ENCODE results near the gene HMG20B. TPM values are rescaled to one million over a fixed set of nuclear protein-coding genes. Genes with fewer than 3 reads are reported as not detected.

Gene HMG20B
- total RNA-seq, 1 experiment from 2014 or later, result 33.9 TPM

DNA sequence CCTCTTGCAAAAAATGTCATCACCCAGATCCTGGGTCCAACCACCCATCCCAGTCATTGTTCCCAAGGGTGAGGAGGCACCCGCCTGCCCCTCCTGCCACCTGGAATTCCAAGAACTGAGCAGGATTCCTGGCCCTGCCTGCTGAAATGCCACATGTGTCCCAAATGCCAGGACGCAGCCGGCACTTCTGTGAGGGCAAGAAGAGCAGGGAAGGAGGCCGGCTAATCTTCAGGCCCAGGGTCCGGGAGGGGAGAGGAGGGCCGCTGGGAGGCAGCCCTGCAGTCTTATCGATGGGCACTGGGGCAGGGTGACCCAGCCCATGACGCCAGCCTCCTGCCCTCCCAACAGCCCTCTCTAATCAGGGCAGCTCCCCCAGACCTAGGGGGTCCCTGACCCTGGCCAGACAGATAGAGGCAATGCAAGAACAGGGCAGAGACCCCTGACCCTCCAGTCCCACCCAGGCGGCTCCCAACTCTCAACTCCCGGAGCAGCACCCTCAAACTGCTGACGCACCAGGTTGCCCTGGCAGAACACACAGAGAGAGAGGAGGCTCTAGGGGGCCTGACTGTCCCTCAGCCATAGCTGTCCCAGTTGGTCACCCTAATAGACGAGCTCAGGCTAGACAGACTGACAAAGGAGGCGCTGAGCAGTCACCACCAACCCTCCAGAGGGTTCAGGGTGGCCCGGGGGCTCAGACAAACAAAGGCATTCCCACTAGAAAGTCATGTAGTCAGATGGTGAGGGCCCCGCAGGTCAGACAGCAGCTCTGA, 16.9 kb upstream of the HMG20B start:
- no peaks in the 10 kb centered on the region for H3K36me3 ChIP-seq (ENCODE audit: control insufficient read depth, insufficient read depth, low read length)
- H3K27me3 Mint-ChIP-seq (ENCODE audit: insufficient read depth, unreplicated experiment), result no peaks in the 10 kb centered on the region
- POLR2A ChIA-PET, result no interaction called here
- peaks cover 10% of the 10 kb centered on the region for H3K4me1 Mint-ChIP-seq (ENCODE audit: low read depth, unreplicated experiment)
- H3K4me3 ChIP-seq (ENCODE audit: low read depth, low read length), result no peak overlapping the region
- no peaks in the 10 kb centered on the region for H3K9me3 Mint-ChIP-seq (ENCODE audit: unreplicated experiment)
- intact Hi-C loops (cut with micrococcal nuclease; ENCODE audit: unreplicated experiment), result loop anchor here (10.0 kb wide), 1 partner anchor 69 kb away; the partner anchor contains the start of gene CACTIN
- H3K27me3 ChIP-seq (replicated peaks; ENCODE audit: control insufficient read depth, insufficient read depth, low read length), result no peaks in the 10 kb centered on the region
- no TSS peak for BruUV-seq (replicated peaks)
- TF ChIP-seq, protein P1, sequence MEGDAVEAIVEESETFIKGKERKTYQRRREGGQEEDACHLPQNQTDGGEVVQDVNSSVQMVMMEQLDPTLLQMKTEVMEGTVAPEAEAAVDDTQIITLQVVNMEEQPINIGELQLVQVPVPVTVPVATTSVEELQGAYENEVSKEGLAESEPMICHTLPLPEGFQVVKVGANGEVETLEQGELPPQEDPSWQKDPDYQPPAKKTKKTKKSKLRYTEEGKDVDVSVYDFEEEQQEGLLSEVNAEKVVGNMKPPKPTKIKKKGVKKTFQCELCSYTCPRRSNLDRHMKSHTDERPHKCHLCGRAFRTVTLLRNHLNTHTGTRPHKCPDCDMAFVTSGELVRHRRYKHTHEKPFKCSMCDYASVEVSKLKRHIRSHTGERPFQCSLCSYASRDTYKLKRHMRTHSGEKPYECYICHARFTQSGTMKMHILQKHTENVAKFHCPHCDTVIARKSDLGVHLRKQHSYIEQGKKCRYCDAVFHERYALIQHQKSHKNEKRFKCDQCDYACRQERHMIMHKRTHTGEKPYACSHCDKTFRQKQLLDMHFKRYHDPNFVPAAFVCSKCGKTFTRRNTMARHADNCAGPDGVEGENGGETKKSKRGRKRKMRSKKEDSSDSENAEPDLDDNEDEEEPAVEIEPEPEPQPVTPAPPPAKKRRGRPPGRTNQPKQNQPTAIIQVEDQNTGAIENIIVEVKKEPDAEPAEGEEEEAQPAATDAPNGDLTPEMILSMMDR (IDR thresholded peaks at IDR 0.05; ENCODE audit: insufficient read depth in 1 of 2, low read depth in 1 of 2, low read length in 1 of 2, severe bottlenecking in 1 of 2, unreplicated experiment in 1 of 2), result no peak
- DNase-seq, result no peak
- peaks cover 34% of the 10 kb centered on the region for H3K36me3 Mint-ChIP-seq (ENCODE audit: insufficient read depth, unreplicated experiment)
- H3K9me3 ChIP-seq, result no peaks in the 10 kb centered on the region
- H3K27ac Mint-ChIP-seq (ENCODE audit: unreplicated experiment), result peak overlapping the region; percentile 91
- CTCF ChIA-PET, result interaction anchor here (0.7 kb wide), 1 partner anchor 20 kb away, joined by 3 read pairs; no protein-coding TSS in a partner anchor
- H3K4me1 ChIP-seq, result no peaks in the 10 kb centered on the region
- H3K4me3 Mint-ChIP-seq (ENCODE audit: unreplicated experiment), result peak overlapping the region; percentile 99

DNA sequence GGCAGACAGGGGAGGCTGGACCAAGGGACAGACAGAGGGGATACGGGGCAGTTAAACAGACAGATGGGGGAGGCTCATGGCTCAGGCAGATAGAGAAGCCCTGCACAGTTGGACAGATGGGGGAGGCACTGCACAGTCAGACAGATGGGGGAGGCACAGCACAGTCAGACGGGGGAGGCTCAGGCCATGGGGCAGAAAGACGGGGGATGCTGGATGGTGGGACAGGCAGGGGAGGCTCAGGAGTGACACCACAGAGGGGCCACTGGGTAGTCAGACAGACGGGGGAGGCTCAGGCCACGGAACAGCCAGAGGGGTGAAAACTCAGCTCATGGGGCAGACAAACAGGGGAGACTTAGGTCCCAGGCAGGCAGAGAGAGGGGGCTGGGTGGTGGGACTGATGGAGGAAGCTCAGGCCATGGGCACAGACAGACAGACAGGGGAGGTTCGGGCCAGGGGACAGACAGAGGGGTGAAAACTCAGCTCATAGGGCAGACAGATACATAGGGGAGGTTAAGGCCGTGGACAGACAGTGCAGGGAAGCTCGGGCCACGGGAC, 16.2 kb upstream of the HMG20B start:
- CTCF ChIA-PET, result interaction anchor here (1.1 to 1.2 kb wide), 2 partner anchors 12 to 19 kb away, joined by 3 read pairs; no protein-coding TSS in a partner anchor
- intact Hi-C loops (cut with micrococcal nuclease; ENCODE audit: unreplicated experiment), result loop anchor here (10.0 kb wide), 1 partner anchor 68 kb away; the partner anchor contains the start of gene CACTIN
- Mint-ChIP-seq H3K27ac (ENCODE audit: unreplicated experiment) (peak overlapping the region; percentile 91), H3K4me1 (ENCODE audit: low read depth, unreplicated experiment) (peaks cover 10% of the 10 kb centered on the region), H3K36me3 (ENCODE audit: insufficient read depth, unreplicated experiment) (peaks cover 30% of the 10 kb centered on the region), H3K4me3 (ENCODE audit: unreplicated experiment) (peak overlapping the region; percentile 99), H3K27me3 (ENCODE audit: insufficient read depth, unreplicated experiment) (no peaks in the 10 kb centered on the region), H3K9me3 (ENCODE audit: unreplicated experiment) (no peaks in the 10 kb centered on the region)
- no peaks in the 10 kb centered on the region for H3K27me3 ChIP-seq (replicated peaks; ENCODE audit: control insufficient read depth, insufficient read depth, low read length)
- no peaks in the 10 kb centered on the region for H3K4me1 ChIP-seq
- H3K36me3 ChIP-seq (ENCODE audit: control insufficient read depth, insufficient read depth, low read length), result no peaks in the 10 kb centered on the region
- POLR2A ChIA-PET, result no interaction called here
- TF ChIP-seq, protein P1 (IDR thresholded peaks at IDR 0.05; ENCODE audit: insufficient read depth in 1 of 2, low read depth in 1 of 2, low read length in 1 of 2, severe bottlenecking in 1 of 2, unreplicated experiment in 1 of 2), result no peak
- no peak for DNase-seq
- BruUV-seq (replicated peaks), result no TSS peak
- H3K4me3 ChIP-seq (ENCODE audit: low read depth, low read length), result peak overlapping the region; percentile 90
- no peaks in the 10 kb centered on the region for H3K9me3 ChIP-seq

DNA sequence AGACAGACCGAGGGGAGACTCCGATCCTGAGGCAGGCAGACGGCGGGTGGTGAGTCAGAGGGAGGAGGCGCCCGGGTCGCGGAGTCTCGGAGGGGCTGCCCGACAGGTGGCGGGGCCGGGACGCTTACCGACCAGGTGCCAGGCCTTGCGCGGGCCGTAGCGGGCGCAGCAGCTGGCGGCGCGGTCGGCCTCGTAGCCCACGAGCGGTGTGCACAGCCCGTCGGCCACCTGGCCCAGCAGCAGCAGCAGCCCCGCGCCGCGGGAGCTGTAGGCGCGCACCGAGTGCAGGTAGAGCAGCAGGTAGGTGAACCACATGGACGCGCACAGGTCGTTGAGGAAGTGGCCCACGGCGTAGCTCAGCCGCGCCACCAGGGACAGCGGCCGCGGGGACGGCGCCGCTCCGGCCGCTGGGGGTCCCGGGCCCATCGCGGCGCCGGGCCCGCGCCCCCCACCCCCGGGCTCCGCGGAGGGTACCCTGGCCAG, 15.7 kb upstream of the HMG20B start:
- peak overlapping the region; percentile 91 for H3K27ac Mint-ChIP-seq (ENCODE audit: unreplicated experiment)
- ChIA-PET CTCF (interaction anchor here (1.1 to 1.2 kb wide), 2 partner anchors 13 to 19 kb away, joined by 3 read pairs; no protein-coding TSS in a partner anchor), POLR2A (no interaction called here)
- H3K4me3 ChIP-seq (ENCODE audit: low read depth, low read length), result peak overlapping the region; percentile 90
- no peaks in the 10 kb centered on the region for H3K9me3 ChIP-seq
- H3K9me3 Mint-ChIP-seq (ENCODE audit: unreplicated experiment), result no peaks in the 10 kb centered on the region
- H3K4me3 Mint-ChIP-seq (ENCODE audit: unreplicated experiment), result peak overlapping the region; percentile 99
- no peaks in the 10 kb centered on the region for H3K4me1 ChIP-seq
- H3K27me3 Mint-ChIP-seq (ENCODE audit: insufficient read depth, unreplicated experiment), result no peaks in the 10 kb centered on the region
- BruUV-seq (replicated peaks), result no TSS peak
- peaks cover 10% of the 10 kb centered on the region for H3K4me1 Mint-ChIP-seq (ENCODE audit: low read depth, unreplicated experiment)
- no peaks in the 10 kb centered on the region for H3K27me3 ChIP-seq (replicated peaks; ENCODE audit: control insufficient read depth, insufficient read depth, low read length)
- peaks cover 25% of the 10 kb centered on the region for H3K36me3 Mint-ChIP-seq (ENCODE audit: insufficient read depth, unreplicated experiment)
- TF ChIP-seq, protein P1 (IDR thresholded peaks at IDR 0.05; ENCODE audit: insufficient read depth in 1 of 2, low read depth in 1 of 2, low read length in 1 of 2, severe bottlenecking in 1 of 2, unreplicated experiment in 1 of 2), result peak in 1 of 2 experiments; percentile 16
- intact Hi-C loops (cut with micrococcal nuclease; ENCODE audit: unreplicated experiment), result loop anchor here (1.0 to 10.0 kb wide), 2 partner anchors 15 to 68 kb away; partner anchors contain the start of genes CACTIN and HMG20B
- H3K36me3 ChIP-seq (ENCODE audit: control insufficient read depth, insufficient read depth, low read length), result no peaks in the 10 kb centered on the region
- peak in 1 of 2 experiments; percentile 59 for DNase-seq

Measured in Caco-2 (cell line).